ENCODE data around the gene MFSD2A.

DNA sequence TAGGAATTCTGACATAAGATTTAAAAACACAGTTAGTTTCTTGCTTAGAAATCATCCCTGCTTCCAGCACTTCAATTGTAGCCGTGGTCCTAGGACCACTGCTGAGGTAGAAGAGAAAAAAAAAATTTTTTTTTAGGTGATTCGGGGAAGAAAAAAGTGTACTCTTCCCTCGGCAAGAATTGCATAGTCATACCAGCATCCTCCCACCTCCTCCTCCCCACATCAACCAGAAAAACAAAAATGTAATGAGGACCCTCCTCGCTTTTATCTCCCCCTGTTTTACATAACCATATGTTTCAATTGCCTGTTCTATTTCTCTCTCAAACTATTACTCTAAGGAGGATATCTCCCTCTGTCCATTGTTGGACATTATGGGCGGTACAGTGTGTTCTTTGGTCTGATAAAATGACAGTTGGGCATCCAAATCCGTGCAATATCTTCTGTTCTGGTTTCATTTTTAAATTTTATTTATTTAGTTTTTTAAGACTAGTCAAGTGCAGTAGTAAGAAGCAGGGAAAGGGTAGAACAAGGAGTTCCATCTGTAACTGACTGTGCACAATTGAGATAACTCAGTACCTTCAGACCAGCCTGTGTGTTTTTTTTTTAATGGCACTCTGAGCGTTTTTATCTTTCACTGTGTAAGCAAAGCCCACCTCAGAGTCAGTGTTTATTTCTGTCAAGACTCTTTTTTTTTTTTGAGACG lies 10.4 kb upstream of the MFSD2A start:
- no peak for TF ChIP-seq POLR2AphosphoS5 (IDR thresholded peaks at IDR 0.05; ENCODE audit: low read depth, low read length)
- no peak for TF ChIP-seq POLR2A (IDR thresholded peaks at IDR 0.05; ENCODE audit: low read depth, low read length)
- no peak for TF ChIP-seq TAF1 (IDR thresholded peaks at IDR 0.05; ENCODE audit: low read depth, low read length)
- TF ChIP-seq SPI1 (IDR thresholded peaks at IDR 0.05; ENCODE audit: low read depth, low read length) = no peak
- TF ChIP-seq PAX5 (IDR thresholded peaks at IDR 0.05; ENCODE audit: insufficient read depth, low read length, severe bottlenecking) = no peak

Measured in GM12891 (cell line).